ENCODE data around the gene PLAC8. TPM values are rescaled to one million over a fixed set of nuclear protein-coding genes. Genes with fewer than 3 reads are reported as not detected.
"Not testable (repeated sequence)": the region's sequence is repeated elsewhere in the genome, so short reads cannot be mapped to it uniquely, and the experiment has no call there.

PLAC8 gene, protein sequence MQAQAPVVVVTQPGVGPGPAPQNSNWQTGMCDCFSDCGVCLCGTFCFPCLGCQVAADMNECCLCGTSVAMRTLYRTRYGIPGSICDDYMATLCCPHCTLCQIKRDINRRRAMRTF
- 35.5 and 41.9 TPM in 2 replicates for total RNA-seq

DNA sequence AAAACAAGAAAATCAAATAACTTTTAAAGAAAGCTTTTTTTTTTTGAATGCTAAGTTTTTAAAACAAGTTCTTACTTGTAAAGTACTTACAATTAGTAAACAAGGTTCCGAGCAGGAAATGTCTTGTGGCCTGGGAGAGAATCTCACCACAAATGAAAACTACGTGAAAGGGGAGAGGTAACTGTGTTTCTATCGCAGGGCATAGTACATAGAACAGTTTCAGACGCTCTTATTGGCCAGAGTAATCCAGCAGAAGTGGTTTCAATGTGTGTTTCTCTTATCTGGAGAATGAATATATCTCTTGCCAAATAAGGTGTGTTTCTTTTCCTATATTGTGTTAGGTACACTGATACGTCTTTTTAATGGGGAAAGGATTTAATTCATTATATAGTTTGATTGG lies at the start of gene PLAC8:
TSS of gene PLAC8 (minus strand) at position 154 of the 400 bp plus-strand sequence. CDS start 6,808 bp downstream, outside the sequence.
- H3K27me3 Mint-ChIP-seq (ENCODE audit: insufficient read depth), result peaks cover 2% of the 10 kb centered on the region
- peaks cover 6% of the 10 kb centered on the region for H3K36me3 Mint-ChIP-seq (ENCODE audit: low read depth)
- H3K9me3 Mint-ChIP-seq, result no peaks in the 10 kb centered on the region
- peak within 1 kb of the TSS; percentile 91 for H3K4me3 Mint-ChIP-seq
- intact Hi-C loops (cut with micrococcal nuclease), result loop anchor here (1.0 to 5.0 kb wide), 8 partner anchors 40 to 742 kb away; partner anchors contain the start of genes HNRNPD and THAP9
- peaks cover 49% of the 10 kb centered on the region for H3K4me1 Mint-ChIP-seq (ENCODE audit: low read depth)
- DNase-seq (ENCODE audit: low spot score), result peak; percentile 60
- peak within 1 kb of the TSS; percentile 93 for H3K27ac Mint-ChIP-seq

DNA sequence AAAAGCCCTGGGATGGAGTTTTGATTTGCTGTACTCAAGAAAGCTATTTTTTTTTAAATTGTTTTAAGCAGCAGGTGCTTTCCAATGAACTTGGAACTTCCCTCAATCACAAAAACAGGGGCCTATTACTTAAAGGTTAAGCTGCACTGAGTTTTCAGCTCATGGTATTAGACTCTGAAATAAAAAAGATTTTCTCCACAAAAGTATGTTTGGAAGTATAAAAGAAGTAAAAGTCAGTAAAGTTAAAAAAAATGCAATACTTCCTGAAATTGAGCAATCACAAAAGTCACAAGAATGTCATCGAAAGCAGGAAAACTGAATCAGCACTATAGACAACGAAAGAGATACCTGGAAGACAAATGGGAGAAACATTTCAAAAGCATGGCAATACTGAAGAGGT lies 38.9 kb upstream of the PLAC8 start:
- H3K4me3 Mint-ChIP-seq, result no peak overlapping the region
- H3K9me3 Mint-ChIP-seq, result peaks cover 12% of the 10 kb centered on the region
- intact Hi-C loops (cut with micrococcal nuclease), result no loop called here
- no peak overlapping the region for H3K27ac Mint-ChIP-seq
- peaks cover 4% of the 10 kb centered on the region for H3K27me3 Mint-ChIP-seq (ENCODE audit: insufficient read depth)
- DNase-seq (ENCODE audit: low spot score), result no peak
- H3K4me1 Mint-ChIP-seq (ENCODE audit: low read depth), result peaks cover 23% of the 10 kb centered on the region
- H3K36me3 Mint-ChIP-seq (ENCODE audit: low read depth), result peaks cover 3% of the 10 kb centered on the region

DNA sequence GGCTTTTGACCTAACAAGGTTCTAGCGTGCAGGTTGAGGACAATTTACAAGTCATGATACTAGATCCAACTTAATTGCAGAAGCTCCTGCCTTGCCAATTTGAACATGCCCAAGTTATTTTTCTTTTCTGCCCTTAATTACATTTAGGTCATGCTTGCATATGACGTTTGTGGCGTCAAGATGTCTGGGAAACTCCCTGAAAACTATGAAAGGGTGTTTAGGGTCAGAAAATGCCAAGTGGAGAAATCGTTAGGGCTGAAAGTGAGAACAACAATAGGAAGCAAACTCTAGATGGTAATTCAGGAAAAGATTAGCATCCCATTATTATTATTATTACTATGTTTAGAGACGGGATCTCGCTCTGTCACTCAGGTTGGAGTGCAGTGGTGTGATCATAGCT lies 38.2 kb upstream of the PLAC8 start:
- Mint-ChIP-seq H3K9me3 (peaks cover 12% of the 10 kb centered on the region), H3K27ac (no peak overlapping the region), H3K4me3 (no peak overlapping the region), H3K4me1 (ENCODE audit: low read depth) (peaks cover 23% of the 10 kb centered on the region), H3K27me3 (ENCODE audit: insufficient read depth) (peaks cover 5% of the 10 kb centered on the region), H3K36me3 (ENCODE audit: low read depth) (peaks cover 3% of the 10 kb centered on the region)
- intact Hi-C loops (cut with micrococcal nuclease), result no loop called here
- DNase-seq (ENCODE audit: low spot score), result no peak

DNA sequence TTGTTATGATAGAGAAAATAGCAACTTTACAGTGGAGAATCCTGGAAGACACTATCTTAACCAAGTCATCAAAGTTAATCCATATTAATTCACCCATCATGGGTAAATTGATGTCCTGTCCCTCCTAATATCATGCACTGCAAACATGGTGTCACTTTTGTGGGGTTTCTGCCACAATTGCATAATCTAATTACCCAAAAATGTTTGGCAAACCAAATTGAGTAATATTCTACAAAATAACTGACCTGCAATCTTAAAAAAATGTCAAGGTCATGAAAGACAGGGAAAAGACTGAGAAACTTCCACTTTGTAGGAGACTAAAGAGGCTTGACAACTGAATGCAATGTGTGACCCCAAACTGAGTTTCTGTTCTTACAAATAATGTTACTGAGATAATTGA lies 37.1 kb upstream of the PLAC8 start:
- intact Hi-C loops (cut with micrococcal nuclease), result no loop called here
- Mint-ChIP-seq H3K27ac (no peak overlapping the region), H3K9me3 (peaks cover 6% of the 10 kb centered on the region), H3K4me1 (ENCODE audit: low read depth) (peaks cover 23% of the 10 kb centered on the region), H3K36me3 (ENCODE audit: low read depth) (peaks cover 3% of the 10 kb centered on the region), H3K4me3 (no peak overlapping the region), H3K27me3 (ENCODE audit: insufficient read depth) (peaks cover 5% of the 10 kb centered on the region)
- no peak for DNase-seq (ENCODE audit: low spot score)

DNA sequence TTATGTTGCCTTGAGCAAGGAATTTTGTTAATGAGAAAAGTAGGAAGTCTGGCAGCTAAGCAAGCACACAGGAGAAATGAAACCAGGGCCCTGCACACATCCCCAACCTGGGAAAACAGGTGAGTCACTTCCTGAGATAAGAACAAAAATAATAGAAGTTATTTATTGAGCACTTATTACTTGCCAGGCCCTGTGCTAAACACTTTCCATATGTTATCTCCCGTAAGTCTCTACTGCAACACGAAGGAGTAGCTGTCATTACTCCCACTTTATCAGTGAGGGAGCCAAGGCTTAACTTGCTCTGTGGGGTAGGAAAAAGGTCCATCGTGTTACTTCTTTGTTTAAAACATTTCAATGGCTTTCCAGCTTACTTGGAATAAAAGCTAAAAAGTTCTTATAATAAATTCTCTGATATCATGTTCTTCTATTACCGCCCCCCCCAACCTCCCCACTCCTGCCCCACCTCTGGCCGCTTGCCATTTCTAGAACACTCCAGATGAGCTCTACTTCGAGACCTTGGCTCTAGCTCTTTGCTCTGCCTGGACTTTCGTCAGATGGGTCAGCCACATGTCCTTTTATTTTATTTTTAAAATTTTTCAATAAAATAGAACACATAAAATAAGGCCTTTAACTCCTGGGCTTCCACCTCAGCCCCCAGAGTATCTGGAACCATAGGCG lies 36.3 kb upstream of the PLAC8 start:
- Mint-ChIP-seq H3K36me3 (ENCODE audit: low read depth) (peaks cover 3% of the 10 kb centered on the region), H3K9me3 (no peaks in the 10 kb centered on the region), H3K4me1 (ENCODE audit: low read depth) (peaks cover 22% of the 10 kb centered on the region), H3K4me3 (no peak overlapping the region), H3K27me3 (ENCODE audit: insufficient read depth) (peaks cover 5% of the 10 kb centered on the region), H3K27ac (no peak overlapping the region)
- no peak for DNase-seq (ENCODE audit: low spot score)
- intact Hi-C loops (cut with micrococcal nuclease), result no loop called here

DNA sequence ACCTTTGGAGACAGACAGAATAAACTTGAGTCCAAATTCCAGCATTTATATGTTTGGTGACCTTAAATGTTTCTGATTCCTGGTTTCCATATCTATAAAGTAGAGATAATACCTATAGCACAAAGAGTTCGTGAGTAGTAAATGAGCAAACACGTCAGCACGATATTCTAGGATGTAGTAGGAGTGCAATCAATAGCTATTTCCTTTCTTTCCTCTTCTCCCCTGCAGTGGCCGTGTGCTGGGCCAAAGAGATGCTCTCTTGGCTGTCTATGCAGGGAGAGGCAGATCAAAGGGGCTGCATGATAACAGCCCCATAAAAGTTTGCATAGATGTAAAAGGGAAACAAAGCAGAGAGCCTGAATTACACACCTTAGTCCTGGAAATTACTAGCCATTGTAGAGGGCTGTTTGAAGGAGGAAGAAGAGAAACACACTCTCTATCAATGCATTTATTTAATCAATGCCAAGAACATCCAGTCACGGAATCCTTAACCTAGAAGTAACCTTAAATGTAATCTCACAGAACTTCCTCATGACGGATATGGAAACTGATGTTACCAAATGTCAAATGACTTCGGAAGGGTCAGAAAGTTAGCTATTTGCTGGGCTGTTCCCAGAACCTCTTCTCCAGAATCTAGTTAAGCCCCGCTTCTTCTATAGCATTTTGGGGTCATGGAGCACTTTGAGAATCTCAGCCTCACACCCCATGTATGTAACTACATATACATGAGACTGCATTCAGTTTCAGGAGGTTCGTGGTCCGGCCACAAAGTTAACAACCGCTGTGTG lies 35.5 kb upstream of the PLAC8 start:
- Mint-ChIP-seq H3K4me1 (ENCODE audit: low read depth) (peaks cover 15% of the 10 kb centered on the region), H3K4me3 (no peak overlapping the region)
- intact Hi-C loops (cut with micrococcal nuclease), result no loop called here

DNA sequence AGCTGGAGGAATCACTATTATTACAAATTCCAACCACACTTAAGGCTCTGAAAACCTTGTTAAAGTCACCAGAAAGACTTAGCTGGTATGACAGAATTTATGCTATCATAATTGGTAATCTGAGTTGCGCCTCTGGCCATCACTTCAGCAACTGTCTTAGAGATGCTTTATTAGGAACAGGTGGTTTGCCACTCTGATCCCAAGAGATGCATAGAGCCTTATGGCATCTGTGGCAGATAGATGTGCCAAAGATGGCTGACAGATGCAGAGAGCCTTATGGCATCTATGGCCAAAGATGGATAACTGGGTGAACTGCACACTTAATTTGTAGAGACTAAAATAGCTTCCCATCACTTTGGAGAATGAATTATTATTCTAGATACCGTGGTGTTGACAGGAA lies 32.3 kb upstream of the PLAC8 start:
- Mint-ChIP-seq H3K4me1 (ENCODE audit: low read depth) (peaks cover 7% of the 10 kb centered on the region), H3K27ac (no peak overlapping the region), H3K36me3 (ENCODE audit: low read depth) (peaks cover 2% of the 10 kb centered on the region), H3K9me3 (peaks cover 5% of the 10 kb centered on the region), H3K27me3 (ENCODE audit: insufficient read depth) (peaks cover 5% of the 10 kb centered on the region), H3K4me3 (no peak overlapping the region)
- no peak for DNase-seq (ENCODE audit: low spot score)
- intact Hi-C loops (cut with micrococcal nuclease), result no loop called here

More for the DNA sequence above, 35.5 kb upstream of the PLAC8 start:
- Mint-ChIP-seq H3K27ac (no peak overlapping the region), H3K36me3 (ENCODE audit: low read depth) (peaks cover 3% of the 10 kb centered on the region), H3K9me3 (no peaks in the 10 kb centered on the region), H3K27me3 (ENCODE audit: insufficient read depth) (peaks cover 5% of the 10 kb centered on the region)
- DNase-seq (ENCODE audit: low spot score), result no peak

DNA sequence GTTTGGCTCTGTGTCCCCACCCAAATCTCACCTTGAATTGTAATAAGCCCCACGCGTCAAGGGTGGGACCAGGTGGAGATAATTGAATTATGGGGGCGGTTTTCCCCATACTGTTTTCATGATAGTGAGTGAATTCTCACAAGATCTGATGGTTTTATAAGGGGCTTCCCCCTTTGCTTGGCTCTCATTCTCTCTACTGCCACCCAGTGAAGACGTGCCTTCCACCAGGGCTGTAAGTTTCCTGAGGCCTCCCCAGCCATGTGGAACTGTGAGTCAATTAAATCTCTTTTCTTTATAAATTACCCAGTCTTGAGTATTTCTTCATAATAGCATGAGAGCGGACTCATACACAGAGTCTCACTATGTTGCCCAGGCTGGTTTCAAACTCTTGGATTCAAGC lies 31.2 kb upstream of the PLAC8 start:
- intact Hi-C loops (cut with micrococcal nuclease); H3K36me3 Mint-ChIP-seq (ENCODE audit: low read depth); H3K9me3 Mint-ChIP-seq; DNase-seq (ENCODE audit: low spot score); H3K27ac Mint-ChIP-seq; H3K27me3 Mint-ChIP-seq (ENCODE audit: insufficient read depth); H3K4me1 Mint-ChIP-seq (ENCODE audit: low read depth); H3K4me3 Mint-ChIP-seq: not testable (repeated sequence)

DNA sequence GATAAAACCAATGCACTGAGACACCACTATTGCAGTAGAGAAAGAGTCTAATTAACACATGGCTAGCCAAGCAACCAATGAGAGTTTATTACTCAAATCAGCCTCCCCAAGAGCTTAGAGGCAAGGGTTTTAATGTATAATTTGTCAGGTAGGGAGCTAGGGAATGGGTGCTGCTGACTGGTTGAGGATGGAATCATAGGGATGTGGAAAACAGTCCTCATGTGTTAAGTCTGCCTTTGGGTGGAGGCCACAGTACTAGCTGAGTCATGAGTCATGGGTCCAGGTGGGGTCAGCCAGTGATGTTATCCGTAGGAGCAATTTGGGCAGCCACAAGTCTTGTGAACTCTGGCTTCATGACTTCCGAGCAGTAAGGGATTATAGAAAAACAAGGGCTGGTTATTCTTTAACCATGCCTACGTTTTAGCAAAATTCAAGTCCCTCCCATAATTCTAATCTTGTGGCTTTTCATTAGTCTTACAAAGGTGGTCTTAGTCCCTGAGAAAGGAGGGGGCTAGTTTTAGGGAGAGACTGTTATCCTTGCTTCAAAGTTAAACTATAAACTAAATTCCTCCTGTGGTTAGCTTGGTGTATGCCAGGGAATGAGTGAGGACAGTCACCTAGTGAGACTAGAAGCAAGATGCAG lies 25.1 kb upstream of the PLAC8 start:
- no peak overlapping the region for H3K27ac Mint-ChIP-seq
- no peaks in the 10 kb centered on the region for H3K27me3 Mint-ChIP-seq (ENCODE audit: insufficient read depth)
- H3K4me3 Mint-ChIP-seq, result no peak overlapping the region
- H3K36me3 Mint-ChIP-seq (ENCODE audit: low read depth), result peaks cover 9% of the 10 kb centered on the region
- no peak for DNase-seq (ENCODE audit: low spot score)
- intact Hi-C loops (cut with micrococcal nuclease), result no loop called here
- H3K4me1 Mint-ChIP-seq (ENCODE audit: low read depth), result peaks cover 24% of the 10 kb centered on the region
- H3K9me3 Mint-ChIP-seq, result peaks cover 37% of the 10 kb centered on the region

DNA sequence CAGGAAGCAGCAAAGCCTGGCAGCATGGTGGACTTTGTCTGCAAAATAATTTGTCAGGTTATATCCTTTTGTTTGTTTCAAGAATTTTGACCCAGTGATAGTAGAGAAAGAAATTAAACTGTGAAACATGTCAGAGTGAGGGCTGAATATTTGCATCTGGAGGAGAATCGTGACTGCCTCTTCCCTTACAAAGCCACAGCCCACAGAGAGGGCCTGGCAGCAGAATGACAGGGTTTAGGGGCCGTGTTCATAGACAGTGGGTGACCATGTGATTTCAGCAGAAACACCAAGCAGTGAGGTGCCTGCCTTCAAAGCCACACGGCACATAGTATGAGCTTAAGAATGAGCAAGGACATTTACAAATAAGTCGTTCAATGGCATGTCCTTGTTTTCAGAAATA lies 24.4 kb upstream of the PLAC8 start:
- intact Hi-C loops (cut with micrococcal nuclease), result no loop called here
- Mint-ChIP-seq H3K4me3 (no peak overlapping the region), H3K4me1 (ENCODE audit: low read depth) (peaks cover 24% of the 10 kb centered on the region), H3K36me3 (ENCODE audit: low read depth) (peaks cover 9% of the 10 kb centered on the region), H3K9me3 (peaks cover 43% of the 10 kb centered on the region), H3K27ac (no peak overlapping the region), H3K27me3 (ENCODE audit: insufficient read depth) (no peaks in the 10 kb centered on the region)
- no peak for DNase-seq (ENCODE audit: low spot score)

DNA sequence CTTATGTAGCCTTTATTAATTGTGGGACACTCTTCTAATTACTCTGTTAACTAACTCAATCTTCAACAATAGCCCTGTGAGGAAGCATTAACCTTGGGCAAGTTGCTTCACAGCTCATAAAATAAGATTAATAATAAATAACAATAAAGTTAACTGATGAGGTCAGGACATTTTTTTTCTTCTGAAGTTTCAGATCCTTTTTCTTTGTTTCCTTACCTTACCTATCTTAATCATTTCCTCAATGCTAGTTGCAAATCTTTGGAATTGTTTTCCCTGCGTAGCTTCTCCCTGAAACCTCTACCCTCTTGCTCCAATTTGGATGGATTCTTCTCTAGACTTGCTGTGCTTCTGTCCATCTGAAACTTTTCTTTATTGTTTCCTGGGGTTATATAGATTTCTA lies 17.5 kb upstream of the PLAC8 start:
- Mint-ChIP-seq H3K4me1 (ENCODE audit: low read depth) (peaks cover 15% of the 10 kb centered on the region), H3K4me3 (no peak overlapping the region)

DNA sequence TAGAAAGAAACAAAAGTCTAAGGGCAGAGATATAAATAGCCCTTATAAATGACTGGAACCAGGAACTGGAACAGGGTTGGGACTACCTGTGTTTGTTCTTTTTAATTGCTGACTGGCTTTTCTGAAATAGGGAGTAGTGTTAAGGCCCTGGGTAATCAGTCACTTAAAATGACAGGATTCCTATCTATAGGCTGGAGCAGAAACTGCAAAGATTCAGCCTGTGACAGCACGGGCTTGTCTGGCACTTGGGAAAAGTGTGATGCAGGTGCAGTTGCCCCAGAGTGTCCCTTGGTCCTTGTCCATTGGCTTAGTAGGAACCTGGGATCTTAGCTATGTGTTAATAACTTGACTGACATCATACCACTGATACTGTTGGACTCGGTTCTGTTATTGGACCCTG lies 14.7 kb upstream of the PLAC8 start:
- intact Hi-C loops (cut with micrococcal nuclease), result loop anchor here (5.0 kb wide), 1 partner anchor 88 kb away; no protein-coding TSS in a partner anchor
- peaks cover 5% of the 10 kb centered on the region for H3K27me3 Mint-ChIP-seq (ENCODE audit: insufficient read depth)
- DNase-seq (ENCODE audit: low spot score), result no peak
- H3K4me1 Mint-ChIP-seq (ENCODE audit: low read depth), result peaks cover 26% of the 10 kb centered on the region
- H3K9me3 Mint-ChIP-seq, result peaks cover 9% of the 10 kb centered on the region
- H3K27ac Mint-ChIP-seq, result no peak overlapping the region
- H3K36me3 Mint-ChIP-seq (ENCODE audit: low read depth), result no peaks in the 10 kb centered on the region
- H3K4me3 Mint-ChIP-seq, result no peak overlapping the region

More for the DNA sequence above, 17.5 kb upstream of the PLAC8 start:
- Mint-ChIP-seq H3K27ac (no peak overlapping the region), H3K9me3 (peaks cover 33% of the 10 kb centered on the region), H3K36me3 (ENCODE audit: low read depth) (peaks cover 2% of the 10 kb centered on the region), H3K27me3 (ENCODE audit: insufficient read depth) (peaks cover 5% of the 10 kb centered on the region)
- DNase-seq (ENCODE audit: low spot score), result no peak
- intact Hi-C loops (cut with micrococcal nuclease), result no loop called here

Data from activated T-helper 1 cell treated with anti-CD3 and anti-CD28 coated beads, Interleukin-12 subunit alpha, Interleukin-12 subunit beta, Interleukin-2, Interleukin-4 antibody, amounts not matched to agents 30 ng/mL and 10 ng/mL and 1 ng/mL, durations not matched to agents 14 hours and 24 hours and 36 hours (primary cell).